ENCODE results near the gene NPAS1. TPM values are rescaled to one million over a fixed set of nuclear protein-coding genes. Genes with fewer than 3 reads are reported as not detected.

The NPAS1 gene, protein sequence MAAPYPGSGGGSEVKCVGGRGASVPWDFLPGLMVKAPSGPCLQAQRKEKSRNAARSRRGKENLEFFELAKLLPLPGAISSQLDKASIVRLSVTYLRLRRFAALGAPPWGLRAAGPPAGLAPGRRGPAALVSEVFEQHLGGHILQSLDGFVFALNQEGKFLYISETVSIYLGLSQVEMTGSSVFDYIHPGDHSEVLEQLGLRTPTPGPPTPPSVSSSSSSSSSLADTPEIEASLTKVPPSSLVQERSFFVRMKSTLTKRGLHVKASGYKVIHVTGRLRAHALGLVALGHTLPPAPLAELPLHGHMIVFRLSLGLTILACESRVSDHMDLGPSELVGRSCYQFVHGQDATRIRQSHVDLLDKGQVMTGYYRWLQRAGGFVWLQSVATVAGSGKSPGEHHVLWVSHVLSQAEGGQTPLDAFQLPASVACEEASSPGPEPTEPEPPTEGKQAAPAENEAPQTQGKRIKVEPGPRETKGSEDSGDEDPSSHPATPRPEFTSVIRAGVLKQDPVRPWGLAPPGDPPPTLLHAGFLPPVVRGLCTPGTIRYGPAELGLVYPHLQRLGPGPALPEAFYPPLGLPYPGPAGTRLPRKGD
- total RNA-seq (0.16 TPM), polyA plus RNA-seq (0.18 TPM)

DNA sequence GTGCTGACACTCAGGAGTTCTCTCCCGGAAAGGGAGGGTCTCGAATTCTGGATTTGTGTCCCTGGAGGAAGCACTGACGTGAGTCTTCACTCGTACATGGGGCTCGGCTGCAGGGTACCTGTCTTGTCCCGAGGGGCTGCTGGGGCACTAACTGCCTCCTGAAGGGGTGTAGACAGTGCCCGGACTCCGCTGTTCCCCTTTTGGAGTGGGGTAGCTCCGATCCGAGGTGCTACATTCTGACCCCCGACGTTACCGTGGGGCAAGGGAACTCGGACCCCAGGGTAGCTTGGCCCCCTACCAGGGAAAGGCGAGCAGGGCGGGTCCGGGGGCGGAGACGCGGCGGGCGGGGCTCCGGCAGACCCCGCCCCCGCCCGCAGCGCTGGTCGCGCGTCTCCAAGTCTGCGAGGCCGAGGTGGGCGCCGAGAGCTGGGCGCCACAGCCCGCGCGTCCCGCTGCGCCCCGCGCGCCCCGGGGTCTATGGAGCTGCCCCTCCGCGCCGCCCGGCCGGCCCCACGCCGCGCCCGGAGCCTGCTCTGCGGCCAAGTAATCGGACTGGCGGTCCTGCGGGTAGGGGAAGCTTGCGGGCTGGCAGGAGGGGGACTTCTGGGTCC, at the start of gene NPAS1:
TSS of gene NPAS1 (plus strand) at position 407 of the 611 bp plus-strand sequence. CDS start 1,211 bp downstream, outside the sequence.
- no peaks in the 10 kb centered on the region for H3K4me1 ChIP-seq (ENCODE audit: insufficient read depth)
- no peak within 1 kb of the TSS for H3K27ac ChIP-seq (ENCODE audit: low read depth)
- WGBS, result 1% methylated on average over 58 of the region's 58 CpGs
- no peak for DNase-seq (ENCODE audit: extremely low spot score)
- no peaks in the 10 kb centered on the region for H3K36me3 ChIP-seq (ENCODE audit: insufficient read depth)
- peak within 1 kb of the TSS; percentile 24 for H3K4me3 ChIP-seq (ENCODE audit: low read depth, low read length)

DNA sequence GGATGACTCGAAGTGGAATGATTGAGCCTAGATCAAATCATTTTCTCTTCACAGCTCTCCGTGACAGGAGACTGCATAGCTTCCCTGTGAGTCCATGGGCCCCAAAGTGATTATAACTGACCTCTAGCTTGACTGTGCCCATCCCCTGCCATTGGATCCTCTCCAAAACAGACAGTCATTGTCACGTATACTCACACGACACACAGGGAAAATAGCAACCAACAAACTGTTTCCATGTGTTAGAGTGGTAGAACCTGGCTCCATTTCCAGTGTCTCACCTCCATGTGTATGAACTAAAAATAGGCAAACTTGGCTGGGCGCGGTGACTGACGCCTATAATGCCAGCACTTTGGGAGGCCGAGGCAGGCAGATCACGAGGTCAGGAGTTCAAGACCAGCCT, 48.8 kb upstream of the NPAS1 start:
- Histone ChIP-seq H3K4me1 (ENCODE audit: insufficient read depth) (no peaks in the 10 kb centered on the region), H3K27ac (ENCODE audit: low read depth) (no peak overlapping the region), H3K36me3 (ENCODE audit: insufficient read depth) (no peaks in the 10 kb centered on the region), H3K4me3 (ENCODE audit: low read depth, low read length) (no peak overlapping the region)
- 86% methylated on average over 9 of the region's 9 CpGs for WGBS
- DNase-seq (ENCODE audit: extremely low spot score), result no peak

DNA sequence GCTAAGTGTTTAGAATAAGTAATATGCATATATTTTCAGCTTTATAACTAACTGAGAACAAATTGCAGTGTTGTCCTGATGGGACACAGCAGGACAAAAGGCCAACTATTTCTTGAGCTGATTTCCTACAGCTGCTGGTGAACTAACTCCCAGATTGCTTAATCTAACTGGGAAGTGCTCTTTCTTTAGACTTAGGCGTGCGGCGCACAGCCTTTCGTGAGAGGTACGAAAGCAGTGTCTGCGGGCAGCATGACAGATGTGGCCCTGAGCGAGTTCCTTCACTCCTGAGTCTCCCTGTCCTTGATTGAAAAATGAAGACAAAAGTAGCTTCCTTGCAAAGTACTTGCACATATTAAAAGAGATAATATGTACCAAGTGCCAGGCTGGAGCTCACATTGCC, 47.3 kb upstream of the NPAS1 start:
- Histone ChIP-seq H3K27ac (ENCODE audit: low read depth) (no peak overlapping the region), H3K36me3 (ENCODE audit: insufficient read depth) (no peaks in the 10 kb centered on the region), H3K4me3 (ENCODE audit: low read depth, low read length) (no peak overlapping the region), H3K4me1 (ENCODE audit: insufficient read depth) (no peaks in the 10 kb centered on the region)
- 74% methylated on average over 7 of the region's 7 CpGs for WGBS
- no peak for DNase-seq (ENCODE audit: extremely low spot score)

DNA sequence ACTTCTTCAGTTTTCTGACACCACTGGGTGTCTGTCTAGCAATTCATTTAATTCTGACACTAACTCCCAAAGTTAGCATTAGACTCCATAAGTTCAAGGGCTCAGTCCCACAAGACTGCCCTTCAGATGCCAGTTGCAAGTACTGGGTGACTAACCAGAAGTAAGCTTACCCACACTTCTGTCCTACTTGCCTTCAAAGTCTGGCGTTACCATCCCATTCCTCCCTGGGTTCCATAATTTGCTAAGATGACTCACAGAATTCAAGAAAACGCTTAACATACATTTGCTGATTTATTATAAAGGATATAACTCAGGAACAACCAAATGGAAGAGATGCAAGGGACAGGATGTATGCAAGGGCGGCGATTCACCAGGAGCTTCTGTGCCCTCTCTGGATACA, 45.5 kb upstream of the NPAS1 start:
- H3K36me3 ChIP-seq (ENCODE audit: insufficient read depth), result no peaks in the 10 kb centered on the region
- no peak for DNase-seq (ENCODE audit: extremely low spot score)
- no peak overlapping the region for H3K4me3 ChIP-seq (ENCODE audit: low read depth, low read length)
- no peaks in the 10 kb centered on the region for H3K4me1 ChIP-seq (ENCODE audit: insufficient read depth)
- WGBS, result 97% methylated on average over 4 of the region's 4 CpGs
- no peak overlapping the region for H3K27ac ChIP-seq (ENCODE audit: low read depth)

DNA sequence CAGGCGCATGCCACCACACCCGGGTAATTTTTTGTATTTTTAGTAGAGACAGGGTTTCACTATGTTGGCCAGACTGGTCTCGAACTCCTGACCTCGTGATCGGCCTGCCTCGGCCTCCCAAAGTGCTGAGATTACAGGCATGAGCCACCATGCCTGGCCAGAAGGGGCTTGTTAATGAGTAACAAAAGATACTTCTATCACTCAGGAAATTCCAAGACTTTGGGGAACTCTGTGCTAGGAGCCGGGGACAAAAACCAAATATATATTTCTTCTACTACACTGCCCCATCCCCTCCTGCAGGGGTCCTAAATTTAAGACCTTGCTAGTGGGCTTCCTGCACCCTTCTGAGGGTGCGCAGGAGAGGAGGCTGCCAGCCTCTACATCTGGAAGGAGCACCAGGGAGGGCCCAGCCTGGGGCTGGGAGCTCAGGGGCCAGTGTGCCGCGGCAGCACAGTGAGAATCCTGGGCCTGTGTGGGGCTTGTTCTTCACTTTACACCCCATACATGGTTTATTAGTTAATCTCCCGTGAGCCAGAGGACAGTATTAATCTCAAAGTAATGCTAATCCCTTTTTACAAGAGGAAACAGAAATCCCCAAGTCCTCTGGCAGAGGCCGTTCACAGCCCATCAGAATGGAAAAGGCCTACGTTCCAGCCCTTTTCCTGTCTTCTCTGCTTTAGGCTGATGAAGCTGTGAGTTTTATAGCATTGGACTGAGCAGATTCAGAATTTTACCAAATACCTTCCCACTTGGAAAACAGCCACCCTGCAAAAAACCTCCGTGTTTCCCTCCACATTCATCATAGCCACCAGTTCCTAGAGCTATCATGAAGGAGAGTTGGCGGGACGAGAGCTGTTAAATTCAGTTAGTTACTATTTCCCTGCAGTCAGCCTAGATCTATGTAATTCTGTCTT, 44.4 kb upstream of the NPAS1 start:
- Histone ChIP-seq H3K36me3 (ENCODE audit: insufficient read depth) (no peaks in the 10 kb centered on the region), H3K27ac (ENCODE audit: low read depth) (peak overlapping the region; percentile 32), H3K4me3 (ENCODE audit: low read depth, low read length) (no peak overlapping the region), H3K4me1 (ENCODE audit: insufficient read depth) (no peaks in the 10 kb centered on the region)
- DNase-seq (ENCODE audit: extremely low spot score), result no peak
- 52% methylated on average over 16 of the region's 16 CpGs for WGBS

DNA sequence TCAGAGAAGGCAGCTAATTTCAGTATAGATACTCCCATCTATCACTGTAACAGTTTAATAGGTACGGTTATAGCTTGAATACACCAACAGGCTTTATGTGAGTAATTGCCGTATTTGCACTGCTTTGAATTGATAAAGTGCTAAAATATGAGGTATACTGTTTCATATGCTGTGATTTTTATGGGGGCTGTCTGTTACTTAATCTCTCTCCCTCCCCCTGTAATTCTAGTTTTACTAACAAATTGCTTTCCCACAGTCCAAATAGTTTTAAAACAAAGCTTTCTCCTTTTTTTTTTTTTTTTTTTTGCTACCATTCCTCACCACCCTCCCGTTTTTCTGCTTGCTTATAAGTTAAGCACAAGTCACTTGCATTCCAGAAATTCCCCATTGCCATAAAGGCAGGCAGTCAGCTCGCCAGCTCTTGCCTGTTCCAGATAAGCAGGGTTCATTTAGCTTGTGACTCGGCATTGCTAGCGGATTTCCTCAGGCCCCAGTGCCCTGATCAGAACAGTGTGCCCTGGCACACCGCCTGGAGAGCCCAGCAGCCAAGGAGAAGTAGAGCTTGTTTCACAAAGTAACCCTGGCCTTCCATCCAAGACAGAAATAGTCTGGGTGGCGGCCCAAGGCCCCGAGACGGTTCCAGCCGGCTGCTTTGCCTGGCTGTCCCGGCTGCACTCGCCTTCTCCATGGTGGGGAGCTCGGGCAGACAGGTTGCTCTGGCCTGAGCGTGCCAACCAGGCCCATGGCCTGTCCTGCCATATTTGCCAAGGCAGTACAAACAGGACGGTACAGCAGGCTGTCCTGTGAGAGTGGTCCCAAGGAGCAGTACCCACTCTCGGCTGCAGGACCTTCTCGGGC, 43.5 kb upstream of the NPAS1 start:
- no peak overlapping the region for H3K4me3 ChIP-seq (ENCODE audit: low read depth, low read length)
- DNase-seq (ENCODE audit: extremely low spot score), result peak; percentile 42
- no peak overlapping the region for H3K27ac ChIP-seq (ENCODE audit: low read depth)
- H3K36me3 ChIP-seq (ENCODE audit: insufficient read depth), result no peaks in the 10 kb centered on the region
- 18% methylated on average over 18 of the region's 18 CpGs for WGBS
- H3K4me1 ChIP-seq (ENCODE audit: insufficient read depth), result no peaks in the 10 kb centered on the region

DNA sequence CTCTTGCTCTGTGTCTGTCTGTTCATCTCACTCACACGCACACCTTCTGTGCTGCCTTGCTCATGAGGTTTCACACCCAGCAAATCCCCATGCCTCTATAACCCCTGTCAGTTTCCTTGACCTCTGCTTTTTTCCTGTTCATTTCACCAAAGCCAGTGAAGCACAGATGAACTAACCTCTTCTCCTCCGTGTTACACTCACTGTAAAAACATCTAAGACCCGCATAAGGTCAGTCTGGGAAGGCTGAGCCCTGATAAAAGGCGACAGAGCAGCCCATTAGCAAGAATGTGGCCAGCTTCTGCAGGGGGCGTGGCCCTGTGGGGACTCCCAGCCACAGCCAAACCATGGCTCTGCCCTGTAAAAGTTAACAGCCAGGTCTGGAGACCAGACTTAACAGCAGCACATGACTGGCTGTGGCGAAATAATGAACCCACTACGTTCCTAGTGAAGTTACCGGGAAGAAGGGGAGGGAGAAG, 42.8 kb upstream of the NPAS1 start:
- Histone ChIP-seq H3K27ac (ENCODE audit: low read depth) (no peak overlapping the region), H3K36me3 (ENCODE audit: insufficient read depth) (no peaks in the 10 kb centered on the region), H3K4me1 (ENCODE audit: insufficient read depth) (no peaks in the 10 kb centered on the region), H3K4me3 (ENCODE audit: low read depth, low read length) (no peak overlapping the region)
- 35% methylated on average over 8 of the region's 8 CpGs for WGBS
- no peak for DNase-seq (ENCODE audit: extremely low spot score)

DNA sequence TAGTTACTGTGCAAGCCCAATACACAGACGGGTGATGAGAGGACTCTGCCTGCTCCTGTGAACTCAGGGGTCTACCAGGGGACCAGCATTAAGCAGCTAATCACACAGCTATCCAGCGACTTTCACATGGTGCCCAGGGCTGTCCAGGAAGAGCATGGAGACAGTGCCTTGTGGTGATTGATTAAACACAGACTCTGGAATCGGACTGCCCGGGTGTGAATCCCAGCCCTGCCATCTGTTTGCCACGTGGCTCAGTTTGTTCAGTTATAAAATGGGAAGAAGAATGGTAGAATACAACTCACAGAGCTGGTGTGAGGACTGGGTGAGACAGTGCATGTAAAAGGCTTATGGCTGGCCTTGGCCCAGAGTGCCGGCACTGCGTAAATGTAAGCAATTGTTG, 42.1 kb upstream of the NPAS1 start:
- no peaks in the 10 kb centered on the region for H3K4me1 ChIP-seq (ENCODE audit: insufficient read depth)
- WGBS, result 53% methylated on average over 7 of the region's 7 CpGs
- H3K27ac ChIP-seq (ENCODE audit: low read depth), result no peak overlapping the region
- no peak overlapping the region for H3K4me3 ChIP-seq (ENCODE audit: low read depth, low read length)
- DNase-seq (ENCODE audit: extremely low spot score), result no peak
- no peaks in the 10 kb centered on the region for H3K36me3 ChIP-seq (ENCODE audit: insufficient read depth)

DNA sequence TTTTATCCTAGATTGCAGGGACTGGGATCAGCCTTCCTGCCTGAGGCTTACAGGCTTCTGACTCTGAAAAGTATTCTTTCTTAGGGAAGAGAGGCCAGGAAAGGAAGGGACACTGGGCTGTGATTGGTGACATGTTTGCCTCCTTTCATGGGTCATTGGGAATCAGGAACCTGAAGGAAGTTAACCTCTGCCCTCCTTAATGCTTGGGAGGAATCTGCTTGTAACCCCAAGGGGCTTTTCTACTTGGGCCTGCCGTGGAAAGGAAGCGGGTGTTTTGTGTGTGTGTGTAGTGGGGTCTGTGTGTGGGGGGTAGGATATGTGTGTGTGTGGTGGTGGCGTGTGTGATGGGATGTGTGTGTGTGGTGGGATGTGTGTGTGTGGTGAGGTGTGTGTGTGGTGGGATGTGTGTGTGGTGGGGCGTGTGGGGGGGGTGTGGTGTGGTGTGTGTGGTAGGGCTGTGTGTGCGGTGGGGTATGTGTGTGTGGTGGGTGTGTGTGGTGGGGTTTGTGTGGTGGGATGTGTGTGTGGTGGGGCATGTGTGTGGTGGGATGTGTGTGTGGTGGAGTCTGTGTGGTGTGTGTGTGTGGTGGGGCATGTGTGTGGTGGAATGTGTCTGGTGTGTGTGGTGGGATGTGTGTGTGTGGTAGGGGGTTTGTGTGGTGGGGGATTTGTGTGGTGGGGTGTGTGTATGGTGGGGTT, 41.3 kb upstream of the NPAS1 start:
- Histone ChIP-seq H3K4me1 (ENCODE audit: insufficient read depth) (no peaks in the 10 kb centered on the region), H3K36me3 (ENCODE audit: insufficient read depth) (no peaks in the 10 kb centered on the region), H3K27ac (ENCODE audit: low read depth) (no peak overlapping the region), H3K4me3 (ENCODE audit: low read depth, low read length) (no peak overlapping the region)
- DNase-seq (ENCODE audit: extremely low spot score), result no peak
- WGBS, result 79% methylated on average over 5 of the region's 5 CpGs

DNA sequence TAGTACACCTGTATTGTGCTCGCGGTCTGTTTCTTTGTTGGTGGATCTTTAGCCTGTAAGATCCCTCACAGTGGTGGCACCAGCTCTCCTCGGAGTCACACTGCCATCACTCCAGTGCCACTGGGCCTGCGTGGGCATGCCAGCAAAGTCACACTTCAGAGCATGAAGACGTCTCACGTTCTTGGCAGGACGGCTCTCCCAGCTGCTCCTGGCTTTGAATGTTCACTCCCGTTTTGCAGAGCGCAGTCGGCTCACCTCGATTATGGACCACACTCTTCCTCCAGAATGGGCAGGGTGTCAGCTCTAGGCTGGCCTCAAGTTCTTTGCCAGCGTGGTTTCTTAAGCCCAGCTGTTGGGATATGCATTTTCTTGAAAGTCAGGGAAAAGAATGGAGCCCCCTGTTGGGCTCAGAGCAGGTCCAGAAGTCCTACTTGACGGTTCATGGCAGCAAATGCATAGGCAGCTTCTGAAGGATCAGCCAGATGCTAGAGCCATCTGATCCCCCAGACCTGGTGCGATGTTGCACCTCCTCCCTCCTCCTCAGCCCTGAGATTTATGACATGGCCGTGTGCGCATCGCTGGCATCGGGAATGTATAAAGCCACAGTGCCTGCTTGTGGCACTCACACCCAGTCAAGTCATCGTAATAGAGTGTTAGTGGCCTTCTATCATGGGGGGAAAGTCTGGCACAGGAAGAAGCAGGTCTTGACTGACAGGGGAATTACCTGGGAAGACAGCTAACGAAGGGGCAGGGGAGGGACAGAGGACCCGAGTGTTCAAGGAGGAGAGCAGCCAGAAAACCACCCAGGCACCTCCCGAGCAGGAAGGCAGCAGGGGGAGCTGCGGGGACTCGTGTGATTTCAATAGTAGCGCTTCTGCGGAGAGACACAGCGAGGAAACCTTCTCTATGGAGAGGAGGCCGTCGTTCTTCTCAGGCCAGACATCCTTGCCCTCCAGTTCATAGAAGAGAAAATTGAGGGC, 40.2 kb upstream of the NPAS1 start:
- no peaks in the 10 kb centered on the region for H3K4me1 ChIP-seq (ENCODE audit: insufficient read depth)
- no peaks in the 10 kb centered on the region for H3K36me3 ChIP-seq (ENCODE audit: insufficient read depth)
- no peak overlapping the region for H3K27ac ChIP-seq (ENCODE audit: low read depth)
- no peak overlapping the region for H3K4me3 ChIP-seq (ENCODE audit: low read depth, low read length)
- WGBS, result 85% methylated on average over 29 of the region's 29 CpGs
- DNase-seq (ENCODE audit: extremely low spot score), result no peak

DNA sequence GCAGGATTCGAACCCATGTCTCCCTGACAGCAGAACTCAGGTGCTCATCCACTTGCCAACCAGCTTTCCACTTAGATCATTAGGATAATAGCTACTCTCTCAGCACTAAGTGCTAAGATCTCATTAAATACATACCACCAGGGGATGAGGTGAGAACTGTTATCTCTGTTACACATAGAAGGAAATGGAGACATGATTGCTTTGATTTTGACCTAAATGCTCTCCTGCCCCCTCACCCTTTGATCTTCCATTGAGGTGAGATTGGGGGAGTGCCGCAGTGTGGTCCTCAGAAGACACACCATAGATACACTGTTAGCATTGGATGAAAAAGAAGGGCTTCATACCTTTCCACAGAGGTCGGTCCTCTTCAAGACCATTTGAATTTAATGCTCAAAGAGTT, 38.9 kb upstream of the NPAS1 start:
- Histone ChIP-seq H3K36me3 (ENCODE audit: insufficient read depth) (no peaks in the 10 kb centered on the region), H3K27ac (ENCODE audit: low read depth) (no peak overlapping the region), H3K4me3 (ENCODE audit: low read depth, low read length) (no peak overlapping the region), H3K4me1 (ENCODE audit: insufficient read depth) (no peaks in the 10 kb centered on the region)
- no peak for DNase-seq (ENCODE audit: extremely low spot score)
- WGBS, result 90% methylated on average over 3 of the region's 3 CpGs
